HCT116 (cell line): ENCODE results near the gene CAMK2N1. TPM values are rescaled to one million over a fixed set of nuclear protein-coding genes. Genes with fewer than 3 reads are reported as not detected.

Experiments used
- ATAC-seq: fragments of 200-7000 bp; cut with Tn5 transposase; 2 replicates; pipeline ENCODE4 v1.9.1; 2020; ENCODE audit warnings: mild to moderate bottlenecking, moderate library complexity
- BruUV-seq: library from RNA; stranded (reverse); fragments of 400-500 nt; replicated peaks from 2 replicates; lab custom pipeline; 2021; lab: Mats Ljungman, UMichigan
- CTCF ChIA-PET: fragments of 300-600 bp; sonication (Branson Sonifier 250); formaldehyde crosslinking; loops from one replicate; lab custom pipeline; 2021; ENCODE audit warnings: antibody characterized with exemption; lab: Charles Lee
- POLR2A ChIA-PET: fragments of 300-600, 350-600 bp; sonication (Branson Sonifier 250); formaldehyde crosslinking; loops from one replicate; lab custom pipeline; 2021; ENCODE audit warnings: antibody characterized with exemption; lab: Charles Lee
- RAD21 ChIA-PET, 2 experiments: fragments of 300-600 bp; sonication (Branson Sonifier 250); formaldehyde crosslinking; loops; one replicate each; lab custom pipeline; 2023; ENCODE audit warnings: low total read pairs in 2 of 2; ENCODE audit not compliant: uncharacterized antibody in 2 of 2, unreplicated experiment in 2 of 2, low non-redundant PET in 1 of 2; lab: Charles Lee
- DNase-seq: peaks from one replicate; pipeline ENCODE4 v3.0.0-alpha.2; 2010; ENCODE audit warnings: low read depth, low spot score
- H2AFZ ChIP-seq: fragments of 200-600 bp; shearing (Covaris generic), sonication (generic); 2 replicates; pipeline ENCODE4 v1.6.1; 2017; ENCODE audit warnings: low read depth, mixed run types, mixed read lengths, antibody characterized with exemption, low read length; ENCODE audit not compliant: poor library complexity, severe bottlenecking
- H3K27ac ChIP-seq: 2 replicates; pipeline ENCODE4 v1.5.1; 2012; ENCODE audit warnings: low read depth, low read length
- H3K27me3 ChIP-seq: fragments of 200-600 bp; sonication (generic); 2 replicates; pipeline ENCODE4 v1.6.1; 2016; ENCODE audit warnings: mixed run types, low read length, mixed read lengths; ENCODE audit not compliant: insufficient read depth
- H3K36me3 ChIP-seq, 2 experiments: fragments of 200-500 bp in 1 of 2; fragments of 200-600 bp in 1 of 2; sonication (Bioruptor generic) in 1 of 2; sonication (generic) in 1 of 2; 2 replicates each; pipeline versions ENCODE4 v1.5.1 to v1.6.1; 2014 to 2016; ENCODE audit warnings: low read length in 2 of 2, inconsistent platforms in 1 of 2, mixed read lengths in 1 of 2, mixed run types in 1 of 2; ENCODE audit not compliant: insufficient read depth in 2 of 2, control insufficient read depth in 1 of 2
- H3K4me1 ChIP-seq, 2 experiments: fragments of 200-600 bp in 1 of 2; sonication (generic) in 1 of 2; 2 replicates each; pipeline versions ENCODE4 v1.5.1 to v1.6.1; 2012 to 2017; ENCODE audit warnings: low read length in 2 of 2, inconsistent platforms in 1 of 2, mild to moderate bottlenecking in 1 of 2, mixed read lengths in 1 of 2, mixed run types in 1 of 2, moderate library complexity in 1 of 2; ENCODE audit not compliant: insufficient read depth in 2 of 2, control insufficient read depth in 1 of 2
- H3K4me2 ChIP-seq: fragments of 200-600 bp; sonication (generic); 2 replicates; pipeline ENCODE4 v1.6.1; 2017; ENCODE audit warnings: mixed run types, low read length, mixed read lengths
- H3K4me3 ChIP-seq, 2 experiments: fragments of 200-600 bp in 1 of 2; sonication (generic) in 1 of 2; replicated peaks in 1 of 2; 2 replicates each; pipeline ENCODE4 v1.5.1; 2011 to 2016; ENCODE audit warnings: low read length in 2 of 2, control low read depth in 1 of 2, low read depth in 1 of 2, mild to moderate bottlenecking in 1 of 2, mixed read lengths in 1 of 2, mixed run types in 1 of 2
- H3K79me2 ChIP-seq: fragments of 200-600 bp; sonication (generic); 2 replicates; pipeline ENCODE4 v1.6.1; 2017; ENCODE audit warnings: mild to moderate bottlenecking, mixed run types, low read length, moderate library complexity, mixed read lengths; ENCODE audit not compliant: insufficient read depth
- H3K9ac ChIP-seq: fragments of 200-600 bp; sonication (generic); 2 replicates; pipeline ENCODE4 v1.6.1; 2016; ENCODE audit warnings: low read length, mixed read lengths
- H3K9me2 ChIP-seq: fragments of 200-600 bp; sonication (generic), shearing (Covaris generic); 2 replicates; pipeline ENCODE4 v1.6.1; 2017; ENCODE audit warnings: mixed run types, mild to moderate bottlenecking, moderate library complexity; ENCODE audit not compliant: insufficient read depth
- H3K9me3 ChIP-seq, 2 experiments: fragments of 200-500 bp in 1 of 2; fragments of 200-600 bp in 1 of 2; sonication (Bioruptor generic) in 1 of 2; sonication (generic) in 1 of 2; 2 replicates each; pipeline ENCODE4 v1.6.1; 2014 to 2017; ENCODE audit warnings: low read length in 2 of 2, mixed read lengths in 2 of 2, inconsistent platforms in 1 of 2, low read depth in 1 of 2, mild to moderate bottlenecking in 1 of 2, mixed run types in 1 of 2, moderate library complexity in 1 of 2; ENCODE audit not compliant: control insufficient read depth in 1 of 2, insufficient read depth in 1 of 2
- H4K20me1 ChIP-seq: fragments of 200-600 bp; sonication (generic), shearing (Covaris generic); 2 replicates; pipeline ENCODE4 v1.6.1; 2017; ENCODE audit warnings: mixed run types, mild to moderate bottlenecking, moderate library complexity; ENCODE audit not compliant: insufficient read depth
- CBX3 ChIP-seq: IDR thresholded peaks from 2 replicates; pipeline ENCODE4 v1.6.1; 2012; ENCODE audit warnings: low read depth
- CEBPB ChIP-seq: IDR thresholded peaks from 2 replicates; pipeline ENCODE4 v1.6.1; 2012; ENCODE audit warnings: low read depth
- ELF1 ChIP-seq: IDR thresholded peaks from 2 replicates; pipeline ENCODE4 v1.6.1; 2012; ENCODE audit warnings: low read depth, borderline replicate concordance
- JUND ChIP-seq: IDR thresholded peaks from 2 replicates; pipeline ENCODE4 v1.6.1; 2012
- POLR2A ChIP-seq: IDR thresholded peaks from 2 replicates; pipeline ENCODE4 v1.7.0; 2011; ENCODE audit warnings: borderline replicate concordance; ENCODE audit not compliant: insufficient read depth, insufficient read length; ENCODE audit errors: extremely low read depth
- POLR2AphosphoS5 ChIP-seq: IDR thresholded peaks from 2 replicates; pipeline ENCODE4 v1.6.1; 2011; ENCODE audit warnings: mild to moderate bottlenecking, low read depth, low read length, moderate library complexity
- SIN3A ChIP-seq: IDR thresholded peaks from 2 replicates; pipeline ENCODE4 v1.6.1; 2012; ENCODE audit warnings: low read depth
- SP1 ChIP-seq: IDR thresholded peaks from 2 replicates; pipeline ENCODE4 v1.6.1; 2012; ENCODE audit warnings: low read depth
- SRF ChIP-seq: IDR thresholded peaks from 2 replicates; pipeline ENCODE4 v1.6.1; 2012; ENCODE audit warnings: low read depth
- TCF7L2 ChIP-seq: IDR thresholded peaks from 2 replicates; pipeline ENCODE4 v1.7.0; 2011; ENCODE audit warnings: borderline replicate concordance, inconsistent platforms; ENCODE audit not compliant: insufficient read depth, insufficient read length; ENCODE audit errors: extremely low read depth
- ZFX ChIP-seq: fragments of 450-650 bp; IDR thresholded peaks from 2 replicates; pipeline ENCODE4 v1.6.1; 2017
- intact Hi-C: fragments of 100-400 bp; cut with micrococcal nuclease; formaldehyde crosslinking; loops from 2 replicates; pipeline ENCODE4 v1.10.0; 2022
- total RNA-seq: library from RNA; stranded (reverse); gene quantifications from one replicate; pipeline ENCODE4 v1.2.1, GENCODE V29; 2021; ENCODE audit not compliant: unreplicated experiment
- TF ChIP-seq, protein P1 (sequence below), 3 experiments: fragments of 200-600 bp in 1 of 3; sonication (generic) in 1 of 3; IDR thresholded peaks in 2 of 3; conservative IDR thresholded peaks in 1 of 3; 2 replicates each; pipeline ENCODE4 v1.5.1; 2012 to 2017; ENCODE audit warnings: low read depth in 2 of 3, low read length in 2 of 3, antibody characterized with exemption in 1 of 3, borderline replicate concordance in 1 of 3, control low read depth in 1 of 3, mild to moderate bottlenecking in 1 of 3, mixed read lengths in 1 of 3, mixed run types in 1 of 3, moderate library complexity in 1 of 3; ENCODE audit not compliant: insufficient read depth in 1 of 3
- TF ChIP-seq, protein P2 (sequence below): IDR thresholded peaks from 2 replicates; pipeline ENCODE4 v1.6.1; 2012
- TF ChIP-seq, protein P3 (sequence below): IDR thresholded peaks from 2 replicates; pipeline ENCODE4 v1.6.1; 2012
- TF ChIP-seq, protein P4 (sequence below): IDR thresholded peaks from 2 replicates; pipeline ENCODE4 v1.6.1; 2012; ENCODE audit warnings: low read depth

The CAMK2N1 gene
- total RNA-seq, 1 experiment from 2014 or later, result 20.5 TPM

DNA sequence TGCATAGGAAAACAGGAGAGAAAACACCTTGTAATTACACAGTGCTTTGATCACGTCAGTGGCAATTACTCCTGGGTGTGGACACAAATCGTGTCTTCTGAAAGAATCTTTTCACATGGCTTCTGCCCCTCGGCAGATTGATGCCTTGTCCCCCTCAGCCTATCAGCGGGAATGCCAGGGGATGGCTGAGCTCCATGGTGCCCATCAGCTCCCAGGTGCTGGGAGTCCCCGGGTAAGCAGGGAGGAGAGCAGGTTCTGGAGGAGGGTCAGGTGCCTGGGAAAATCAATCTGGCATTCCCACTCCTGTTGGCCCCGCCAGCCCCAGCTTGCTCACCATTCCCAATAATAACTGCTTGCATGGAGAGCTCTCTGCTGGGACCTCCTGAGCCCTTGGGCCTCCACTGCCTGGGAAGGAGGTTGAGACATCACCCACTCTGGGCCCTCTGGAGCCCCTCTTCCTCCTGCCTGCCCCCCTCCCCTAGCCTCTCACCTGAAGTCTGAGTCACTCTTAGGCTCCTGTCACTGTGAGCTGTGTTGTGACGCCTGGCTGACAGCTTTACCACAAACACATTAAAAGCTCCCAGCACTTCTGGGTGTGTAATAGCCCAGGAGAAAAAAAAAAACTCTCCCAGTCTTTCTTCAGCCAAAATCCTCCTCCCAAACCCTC lies 4.9 kb downstream of the CAMK2N1 start:
- POLR2A ChIA-PET, result interaction anchor here (1.5 kb wide), 1 partner anchor 13 kb away, joined by 3 read pairs; no protein-coding TSS in a partner anchor
- Histone ChIP-seq H4K20me1 (no peaks in the 10 kb centered on the region), H3K27ac (no peak overlapping the region), H3K9me2 (no peaks in the 10 kb centered on the region), H2AFZ (no peak overlapping the region), H3K79me2 (peaks cover 18% of the 10 kb centered on the region), H3K9me3 (no peaks in the 10 kb centered on the region), H3K9ac (peak overlapping the region; percentile 17; the same call in 1 of the 2 replicates), H3K4me1 (peaks cover 49 to 74% of the 10 kb centered on the region in 2 experiments), H3K36me3 (no peaks in the 10 kb centered on the region), H3K4me2 (peak overlapping the region; percentile 64), H3K4me3 (no peak overlapping the region), H3K27me3 (no peaks in the 10 kb centered on the region)
- intact Hi-C loops, result no loop called here
- no TSS peak for BruUV-seq
- CTCF ChIA-PET, result interaction anchor here (0.8 to 1.2 kb wide), 2 partner anchors 9 to 13 kb away, joined by 3 to 4 read pairs; no protein-coding TSS in a partner anchor
- DNase-seq (no peak), ATAC-seq (no peak; the same call in 1 of the 2 replicates)
- TF ChIP-seq TCF7L2 (no peak), SRF (no peak), ELF1 (no peak), CBX3 (no peak), CEBPB (no peak), POLR2AphosphoS5 (peak; percentile 3; the same call in 1 of the 2 replicates), SIN3A (peak; percentile 62; the same call in 1 of the 2 replicates), JUND (no peak; the same call in none of the 2 replicates), ZFX (no peak), POLR2A (no peak), SP1 (no peak)
- TF ChIP-seq, protein P1, sequence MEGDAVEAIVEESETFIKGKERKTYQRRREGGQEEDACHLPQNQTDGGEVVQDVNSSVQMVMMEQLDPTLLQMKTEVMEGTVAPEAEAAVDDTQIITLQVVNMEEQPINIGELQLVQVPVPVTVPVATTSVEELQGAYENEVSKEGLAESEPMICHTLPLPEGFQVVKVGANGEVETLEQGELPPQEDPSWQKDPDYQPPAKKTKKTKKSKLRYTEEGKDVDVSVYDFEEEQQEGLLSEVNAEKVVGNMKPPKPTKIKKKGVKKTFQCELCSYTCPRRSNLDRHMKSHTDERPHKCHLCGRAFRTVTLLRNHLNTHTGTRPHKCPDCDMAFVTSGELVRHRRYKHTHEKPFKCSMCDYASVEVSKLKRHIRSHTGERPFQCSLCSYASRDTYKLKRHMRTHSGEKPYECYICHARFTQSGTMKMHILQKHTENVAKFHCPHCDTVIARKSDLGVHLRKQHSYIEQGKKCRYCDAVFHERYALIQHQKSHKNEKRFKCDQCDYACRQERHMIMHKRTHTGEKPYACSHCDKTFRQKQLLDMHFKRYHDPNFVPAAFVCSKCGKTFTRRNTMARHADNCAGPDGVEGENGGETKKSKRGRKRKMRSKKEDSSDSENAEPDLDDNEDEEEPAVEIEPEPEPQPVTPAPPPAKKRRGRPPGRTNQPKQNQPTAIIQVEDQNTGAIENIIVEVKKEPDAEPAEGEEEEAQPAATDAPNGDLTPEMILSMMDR (IDR thresholded peaks at IDR 0.05 in 2 of 3, conservative IDR thresholded peaks at IDR 0.05 in 1 of 3; ENCODE audit: borderline replicate concordance in 1 of 3, insufficient read depth in 1 of 3, low read depth in 2 of 3, low read length in 2 of 3), result no peak
- TF ChIP-seq, protein P2, sequence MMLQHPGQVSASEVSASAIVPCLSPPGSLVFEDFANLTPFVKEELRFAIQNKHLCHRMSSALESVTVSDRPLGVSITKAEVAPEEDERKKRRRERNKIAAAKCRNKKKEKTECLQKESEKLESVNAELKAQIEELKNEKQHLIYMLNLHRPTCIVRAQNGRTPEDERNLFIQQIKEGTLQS, result no peak
- TF ChIP-seq, protein P3, sequence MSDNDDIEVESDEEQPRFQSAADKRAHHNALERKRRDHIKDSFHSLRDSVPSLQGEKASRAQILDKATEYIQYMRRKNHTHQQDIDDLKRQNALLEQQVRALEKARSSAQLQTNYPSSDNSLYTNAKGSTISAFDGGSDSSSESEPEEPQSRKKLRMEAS, result 0 out of 2 replicates have a peak, but pooled peaks have one; percentile 8
- TF ChIP-seq, protein P4, sequence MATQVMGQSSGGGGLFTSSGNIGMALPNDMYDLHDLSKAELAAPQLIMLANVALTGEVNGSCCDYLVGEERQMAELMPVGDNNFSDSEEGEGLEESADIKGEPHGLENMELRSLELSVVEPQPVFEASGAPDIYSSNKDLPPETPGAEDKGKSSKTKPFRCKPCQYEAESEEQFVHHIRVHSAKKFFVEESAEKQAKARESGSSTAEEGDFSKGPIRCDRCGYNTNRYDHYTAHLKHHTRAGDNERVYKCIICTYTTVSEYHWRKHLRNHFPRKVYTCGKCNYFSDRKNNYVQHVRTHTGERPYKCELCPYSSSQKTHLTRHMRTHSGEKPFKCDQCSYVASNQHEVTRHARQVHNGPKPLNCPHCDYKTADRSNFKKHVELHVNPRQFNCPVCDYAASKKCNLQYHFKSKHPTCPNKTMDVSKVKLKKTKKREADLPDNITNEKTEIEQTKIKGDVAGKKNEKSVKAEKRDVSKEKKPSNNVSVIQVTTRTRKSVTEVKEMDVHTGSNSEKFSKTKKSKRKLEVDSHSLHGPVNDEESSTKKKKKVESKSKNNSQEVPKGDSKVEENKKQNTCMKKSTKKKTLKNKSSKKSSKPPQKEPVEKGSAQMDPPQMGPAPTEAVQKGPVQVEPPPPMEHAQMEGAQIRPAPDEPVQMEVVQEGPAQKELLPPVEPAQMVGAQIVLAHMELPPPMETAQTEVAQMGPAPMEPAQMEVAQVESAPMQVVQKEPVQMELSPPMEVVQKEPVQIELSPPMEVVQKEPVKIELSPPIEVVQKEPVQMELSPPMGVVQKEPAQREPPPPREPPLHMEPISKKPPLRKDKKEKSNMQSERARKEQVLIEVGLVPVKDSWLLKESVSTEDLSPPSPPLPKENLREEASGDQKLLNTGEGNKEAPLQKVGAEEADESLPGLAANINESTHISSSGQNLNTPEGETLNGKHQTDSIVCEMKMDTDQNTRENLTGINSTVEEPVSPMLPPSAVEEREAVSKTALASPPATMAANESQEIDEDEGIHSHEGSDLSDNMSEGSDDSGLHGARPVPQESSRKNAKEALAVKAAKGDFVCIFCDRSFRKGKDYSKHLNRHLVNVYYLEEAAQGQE, result no peak
- RAD21 ChIA-PET, result no interaction called here
